GM21825 (cell line): ENCODE data around the gene SYNGR4.
"Not testable (repeated sequence)": the region's sequence is repeated elsewhere in the genome, so short reads cannot be mapped to it uniquely, and the experiment has no call there.

Experiments
- ATAC-seq: cut with Tn5 transposase; IDR thresholded peaks from one replicate; pipeline ENCODE4 v1.9.1; 2021; ENCODE audit warnings: mild to moderate bottlenecking, moderate library complexity; ENCODE audit not compliant: unreplicated experiment

Gene SYNGR4

GRCh38 chr19:48370955-48371354 is 6.8 kb downstream of the SYNGR4 start:
- ATAC-seq: no peak

- ATAC-seq: no peak
Measured at GRCh38 chr19:48371367-48371766, 7.2 kb downstream of the SYNGR4 start.

GRCh38 chr19:48371771-48372170 is 7.6 kb downstream of the SYNGR4 start:
- not testable (repeated sequence) for ATAC-seq

- no peak for ATAC-seq
Measured at GRCh38 chr19:48372904-48373303, 8.7 kb downstream of the SYNGR4 start.

GRCh38 chr19:48373567-48373966 is 9.4 kb downstream of the SYNGR4 start:
- no peak for ATAC-seq

- no peak for ATAC-seq
Measured at GRCh38 chr19:48378194-48378570, 14.0 kb downstream of the SYNGR4 start.

- ATAC-seq: no peak
Measured at GRCh38 chr19:48379058-48379457, 14.9 kb downstream of the SYNGR4 start.

- ATAC-seq: no peak
Measured at GRCh38 chr19:48381178-48381950, 17.2 kb downstream of the SYNGR4 start.

- no peak for ATAC-seq
Measured at GRCh38 chr19:48382286-48382685, 18.1 kb downstream of the SYNGR4 start.

GRCh38 chr19:48385461-48386087 is 21.4 kb downstream of the SYNGR4 start:
- no peak for ATAC-seq

GRCh38 chr19:48386981-48387380 is 22.8 kb downstream of the SYNGR4 start:
- ATAC-seq: no peak

- peak; percentile 48 for ATAC-seq
Measured at GRCh38 chr19:48390188-48391099, 26.3 kb downstream of the SYNGR4 start.

GRCh38 chr19:48391100-48392005 is 27.2 kb downstream of the SYNGR4 start, which contains the start of gene KDELR1:
TSS of gene KDELR1 (minus strand) at chr19:48391551. CDS start at chr19:48391358, 193 bp downstream.
- ATAC-seq: peak; percentile 77

- ATAC-seq: not testable (repeated sequence)
Measured at GRCh38 chr19:48392006-48392344, 27.8 kb downstream of the SYNGR4 start.

- ATAC-seq: no peak
Measured at GRCh38 chr19:48392860-48393558, 28.8 kb downstream of the SYNGR4 start.

GRCh38 chr19:48393559-48394330 is 29.6 kb downstream of the SYNGR4 start, which contains the start of gene GRIN2D:
TSS of gene GRIN2D (plus strand) at chr19:48393668. CDS start at chr19:48398393, 4,725 bp downstream.
- ATAC-seq: no peak

- ATAC-seq: no peak
Measured at GRCh38 chr19:48394331-48395169, 30.4 kb downstream of the SYNGR4 start.

- no peak for ATAC-seq
Measured at GRCh38 chr19:48395170-48395455, 30.9 kb downstream of the SYNGR4 start.
